RCC 7860 (cell line): Measurements from ENCODE around the gene CSTB.

ENCODE experiments used
- DNase-seq: peaks from one replicate; pipeline ENCODE4 v3.0.0-alpha.2; 2015; ENCODE audit warnings: low spot score
- FAIRE-seq: peaks from 2 replicates; lab custom pipeline; 2012; peaks lifted over from hg19 to GRCh38; lab: Jason Lieb, UNC

CSTB gene

GRCh38 chr21:43752758-43753438 lies 23.2 kb downstream of the CSTB start:
- DNase-seq (no peak), FAIRE-seq (no peak)

GRCh38 chr21:43751955-43752591 lies 24.0 kb downstream of the CSTB start:
- no peak for DNase-seq
- FAIRE-seq = no peak

GRCh38 chr21:43750339-43751033 lies 25.6 kb downstream of the CSTB start:
- no peak for FAIRE-seq
- no peak for DNase-seq

GRCh38 chr21:43749651-43750262 lies 26.4 kb downstream of the CSTB start:
- FAIRE-seq (no peak), DNase-seq (no peak)

- DNase-seq = no peak
- no peak for FAIRE-seq
These were observed 27.5 kb downstream of the CSTB start for GRCh38 chr21:43748622-43749021.

- DNase-seq (no peak), FAIRE-seq (no peak)
These were observed 30.2 kb downstream of the CSTB start for GRCh38 chr21:43745772-43746517.

- FAIRE-seq = no peak
- DNase-seq = no peak
These were observed 31.4 kb downstream of the CSTB start for GRCh38 chr21:43744725-43745124.

GRCh38 chr21:43743947-43744346 lies 32.2 kb downstream of the CSTB start:
- FAIRE-seq (no peak), DNase-seq (no peak)

GRCh38 chr21:43741423-43742096 lies 34.5 kb downstream of the CSTB start:
- DNase-seq = no peak

GRCh38 chr21:43740497-43741156 lies 35.5 kb downstream of the CSTB start:
- FAIRE-seq (no peak), DNase-seq (no peak)

More at GRCh38 chr21:43741423-43742096, 34.5 kb downstream of the CSTB start:
- FAIRE-seq = no peak

- no peak for FAIRE-seq
These were observed 36.3 kb downstream of the CSTB start for GRCh38 chr21:43739621-43740435.

GRCh38 chr21:43737158-43737950 lies 38.8 kb downstream of the CSTB start:
- FAIRE-seq = no peak
- no peak for DNase-seq

More at GRCh38 chr21:43739621-43740435, 36.3 kb downstream of the CSTB start:
- DNase-seq = no peak

- FAIRE-seq (peak; percentile 40), DNase-seq (peak; percentile 51)
These were observed 39.8 kb downstream of the CSTB start for GRCh38 chr21:43736224-43736883.

- no peak for DNase-seq
- FAIRE-seq = no peak
These were observed 40.6 kb downstream of the CSTB start for GRCh38 chr21:43735236-43736091.

GRCh38 chr21:43734928-43735229 lies 41.2 kb downstream of the CSTB start:
- FAIRE-seq (peak; percentile 77), DNase-seq (peak; percentile 52)

- FAIRE-seq = no peak
- DNase-seq = no peak
These were observed 41.8 kb downstream of the CSTB start for GRCh38 chr21:43734131-43734927.
